MM.1S (cell line): ENCODE measurements around the gene ARHGEF12.

ENCODE experiments used
- CTCF ChIP-seq: fragments of 300-600 bp; sonication (generic); IDR thresholded peaks from 2 replicates; pipeline ENCODE4 v1.5.1; 2016; ENCODE audit warnings: antibody characterized with exemption, low read length, mixed read lengths
- EZH2 ChIP-seq: fragments of 300-600 bp; sonication (generic); optimal IDR thresholded peaks from 2 replicates; pipeline ENCODE3; 2017; ENCODE audit warnings: low read depth, mild to moderate bottlenecking, antibody characterized with exemption, low read length, mixed read lengths
- EZH2phosphoT487 ChIP-seq: fragments of 300-600 bp; sonication (generic); IDR thresholded peaks from 2 replicates; pipeline ENCODE4 v1.6.1; 2018; ENCODE audit warnings: antibody characterized with exemption, low read length

- TF ChIP-seq CTCF, result no peak
- no peak for TF ChIP-seq EZH2
- TF ChIP-seq EZH2phosphoT487, result no peak
These were observed 18.6 kb downstream of the ARHGEF12 start for GRCh38 chr11:120354779-120355178.
